Measurements from ENCODE around the gene EPN2.

EPN2 gene

GRCh38 chr17:19363460-19364035 lies 126.4 kb downstream of the EPN2 start:
- TF ChIP-seq POLR2AphosphoS5 (IDR thresholded peaks at IDR 0.05; ENCODE audit: low read depth, low read length), result no peak
- no peak for TF ChIP-seq SIN3A (IDR thresholded peaks at IDR 0.05; ENCODE audit: borderline replicate concordance, insufficient read depth, low read length)
- TF ChIP-seq REST (IDR thresholded peaks at IDR 0.05; ENCODE audit: insufficient read depth in 1 of 2, low read depth in 2 of 2, low read length in 2 of 2), result no peak
- no peak for TF ChIP-seq TAF1 (IDR thresholded peaks at IDR 0.05; ENCODE audit: borderline replicate concordance, insufficient read depth, low read length)
- TF ChIP-seq FOXP2 (optimal IDR thresholded peaks at IDR 0.05; ENCODE audit: borderline replicate concordance, extremely low read depth, extremely low read length, insufficient read depth), result no peak

- TF ChIP-seq SIN3A (IDR thresholded peaks at IDR 0.05; ENCODE audit: borderline replicate concordance, insufficient read depth, low read length) (no peak), TAF1 (IDR thresholded peaks at IDR 0.05; ENCODE audit: borderline replicate concordance, insufficient read depth, low read length) (no peak), FOXP2 (optimal IDR thresholded peaks at IDR 0.05; ENCODE audit: borderline replicate concordance, extremely low read depth, extremely low read length, insufficient read depth) (no peak), POLR2AphosphoS5 (IDR thresholded peaks at IDR 0.05; ENCODE audit: low read depth, low read length) (no peak), REST (IDR thresholded peaks at IDR 0.05; ENCODE audit: insufficient read depth in 1 of 2, low read depth in 2 of 2, low read length in 2 of 2) (no peak)
Measured at GRCh38 chr17:19364699-19365498, 127.7 kb downstream of the EPN2 start.

- no peak for TF ChIP-seq SIN3A (IDR thresholded peaks at IDR 0.05; ENCODE audit: borderline replicate concordance, insufficient read depth, low read length)
- no peak for TF ChIP-seq TAF1 (IDR thresholded peaks at IDR 0.05; ENCODE audit: borderline replicate concordance, insufficient read depth, low read length)
- no peak for TF ChIP-seq REST (IDR thresholded peaks at IDR 0.05; ENCODE audit: insufficient read depth in 1 of 2, low read depth in 2 of 2, low read length in 2 of 2)
- no peak for TF ChIP-seq FOXP2 (optimal IDR thresholded peaks at IDR 0.05; ENCODE audit: borderline replicate concordance, extremely low read depth, extremely low read length, insufficient read depth)
- TF ChIP-seq POLR2AphosphoS5 (IDR thresholded peaks at IDR 0.05; ENCODE audit: low read depth, low read length), result no peak
Measured at GRCh38 chr17:19365499-19365817, 128.3 kb downstream of the EPN2 start.

GRCh38 chr17:19365833-19366636 lies 128.9 kb downstream of the EPN2 start:
- TF ChIP-seq FOXP2 (optimal IDR thresholded peaks at IDR 0.05; ENCODE audit: borderline replicate concordance, extremely low read depth, extremely low read length, insufficient read depth) (no peak), SIN3A (IDR thresholded peaks at IDR 0.05; ENCODE audit: borderline replicate concordance, insufficient read depth, low read length) (no peak), TAF1 (IDR thresholded peaks at IDR 0.05; ENCODE audit: borderline replicate concordance, insufficient read depth, low read length) (no peak), POLR2AphosphoS5 (IDR thresholded peaks at IDR 0.05; ENCODE audit: low read depth, low read length) (no peak), REST (IDR thresholded peaks at IDR 0.05; ENCODE audit: insufficient read depth in 1 of 2, low read depth in 2 of 2, low read length in 2 of 2) (no peak)
